KMS-11 (cell line): ENCODE data around the gene GXYLT1.

Experiments
- H2AFZ ChIP-seq: fragments of 200-600 bp; sonication (generic); 2 replicates; pipeline ENCODE4 v1.6.1; 2016; ENCODE audit warnings: antibody characterized with exemption, mixed run types, low read depth
- H3K27ac ChIP-seq: fragments of 200-600 bp; sonication (generic); 2 replicates; pipeline ENCODE4 v1.6.1; 2016; ENCODE audit warnings: mild to moderate bottlenecking, mixed run types
- H3K27me3 ChIP-seq: fragments of 200-600 bp; sonication (generic); 2 replicates; pipeline ENCODE4 v1.6.1; 2017; ENCODE audit warnings: mild to moderate bottlenecking, low read depth, mixed run types, moderate library complexity; ENCODE audit not compliant: insufficient read depth
- H3K36me3 ChIP-seq: fragments of 200-600 bp; sonication (generic); 2 replicates; pipeline ENCODE4 v1.6.1; 2017; ENCODE audit warnings: mild to moderate bottlenecking, mixed run types; ENCODE audit not compliant: insufficient read depth
- H3K4me1 ChIP-seq: fragments of 200-600 bp; sonication (generic); 2 replicates; pipeline ENCODE4 v1.6.1; 2016; ENCODE audit warnings: mild to moderate bottlenecking, low read depth, mixed run types; ENCODE audit not compliant: poor library complexity, severe bottlenecking
- H3K4me2 ChIP-seq: fragments of 200-600 bp; sonication (generic); 2 replicates; pipeline ENCODE4 v1.7.0; 2016; ENCODE audit warnings: mild to moderate bottlenecking, mixed run types
- H3K4me3 ChIP-seq: fragments of 200-600 bp; sonication (generic); IDR thresholded peaks from 2 replicates; pipeline ENCODE4 v1.6.1; 2017; ENCODE audit warnings: low read depth, low read length, mixed read lengths; ENCODE audit not compliant: insufficient read depth
- H3K79me2 ChIP-seq: fragments of 200-600 bp; sonication (generic); 2 replicates; pipeline ENCODE4 v1.6.1; 2016; ENCODE audit warnings: low read depth, mixed run types; ENCODE audit not compliant: insufficient read depth
- H3K9ac ChIP-seq: fragments of 200-600 bp; sonication (generic); 2 replicates; pipeline ENCODE4 v1.6.1; 2016; ENCODE audit warnings: mild to moderate bottlenecking, mixed run types
- H4K20me1 ChIP-seq: fragments of 200-600 bp; sonication (generic); 2 replicates; pipeline ENCODE4 v1.6.1; 2016; ENCODE audit warnings: mild to moderate bottlenecking, mixed run types; ENCODE audit not compliant: insufficient read depth
- TF ChIP-seq, protein P1 (sequence below): fragments of 200-600 bp; sonication (generic); conservative IDR thresholded peaks from 2 replicates; pipeline ENCODE4 v1.6.1; 2017; ENCODE audit warnings: low read depth, mild to moderate bottlenecking, antibody characterized with exemption, low read length, moderate library complexity, mixed read lengths

GXYLT1 gene

GRCh38 chr12:42135259-42135814 is 9.3 kb downstream of the GXYLT1 start:
- Histone ChIP-seq H3K79me2 (peaks cover 46% of the 10 kb centered on the region; the same call in 1 of the 2 replicates), H3K27me3 (no peaks in the 10 kb centered on the region), H3K27ac (no peak overlapping the region), H4K20me1 (no peaks in the 10 kb centered on the region), H2AFZ (no peak overlapping the region), H3K4me2 (no peak overlapping the region), H3K9ac (no peak overlapping the region), H3K36me3 (no peaks in the 10 kb centered on the region), H3K4me3 (no peak overlapping the region), H3K4me1 (no peaks in the 10 kb centered on the region)
- TF ChIP-seq, protein P1, sequence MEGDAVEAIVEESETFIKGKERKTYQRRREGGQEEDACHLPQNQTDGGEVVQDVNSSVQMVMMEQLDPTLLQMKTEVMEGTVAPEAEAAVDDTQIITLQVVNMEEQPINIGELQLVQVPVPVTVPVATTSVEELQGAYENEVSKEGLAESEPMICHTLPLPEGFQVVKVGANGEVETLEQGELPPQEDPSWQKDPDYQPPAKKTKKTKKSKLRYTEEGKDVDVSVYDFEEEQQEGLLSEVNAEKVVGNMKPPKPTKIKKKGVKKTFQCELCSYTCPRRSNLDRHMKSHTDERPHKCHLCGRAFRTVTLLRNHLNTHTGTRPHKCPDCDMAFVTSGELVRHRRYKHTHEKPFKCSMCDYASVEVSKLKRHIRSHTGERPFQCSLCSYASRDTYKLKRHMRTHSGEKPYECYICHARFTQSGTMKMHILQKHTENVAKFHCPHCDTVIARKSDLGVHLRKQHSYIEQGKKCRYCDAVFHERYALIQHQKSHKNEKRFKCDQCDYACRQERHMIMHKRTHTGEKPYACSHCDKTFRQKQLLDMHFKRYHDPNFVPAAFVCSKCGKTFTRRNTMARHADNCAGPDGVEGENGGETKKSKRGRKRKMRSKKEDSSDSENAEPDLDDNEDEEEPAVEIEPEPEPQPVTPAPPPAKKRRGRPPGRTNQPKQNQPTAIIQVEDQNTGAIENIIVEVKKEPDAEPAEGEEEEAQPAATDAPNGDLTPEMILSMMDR = no peak

- H3K36me3 ChIP-seq = no peaks in the 10 kb centered on the region
- no peak overlapping the region for H3K4me3 ChIP-seq
- H4K20me1 ChIP-seq = no peaks in the 10 kb centered on the region
- H3K27ac ChIP-seq = no peak overlapping the region
- TF ChIP-seq, protein P1 = no peak
- H3K4me2 ChIP-seq = no peak overlapping the region
- no peak overlapping the region for H2AFZ ChIP-seq
- H3K9ac ChIP-seq = no peak overlapping the region
- H3K79me2 ChIP-seq = peaks cover 16% of the 10 kb centered on the region; the same call in 1 of the 2 replicates
- H3K27me3 ChIP-seq = no peaks in the 10 kb centered on the region
- H3K4me1 ChIP-seq = peaks cover 24% of the 10 kb centered on the region
Measured at GRCh38 chr12:42130672-42131402, 13.8 kb downstream of the GXYLT1 start.

DNA sequence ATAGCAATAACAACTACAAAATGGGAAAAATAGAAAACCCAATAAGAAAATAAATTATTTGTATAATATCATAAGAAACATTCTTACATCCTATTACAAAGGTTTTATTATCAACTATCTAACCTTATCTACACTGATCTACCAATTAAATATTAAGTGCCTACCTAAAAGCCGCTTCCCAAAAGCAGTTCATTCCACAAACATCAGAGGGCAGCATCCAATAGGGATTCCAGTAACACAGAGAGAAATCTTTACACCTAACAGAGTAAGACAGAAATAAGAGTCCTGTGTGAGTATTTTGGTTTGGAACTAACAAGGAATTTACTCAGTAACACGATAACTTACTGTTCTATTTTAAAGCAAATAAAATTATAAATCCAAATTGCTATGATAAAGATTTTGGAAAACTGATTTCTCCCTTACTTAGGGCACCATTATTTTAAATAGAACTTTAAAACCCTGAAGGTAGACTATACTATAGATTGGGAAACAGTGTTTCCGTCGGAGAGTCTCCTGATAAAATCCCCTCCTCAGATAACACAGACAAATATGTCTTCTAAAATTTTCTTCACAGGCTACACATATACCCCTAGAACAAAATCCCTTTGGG is 15.0 kb downstream of the GXYLT1 start:
- H3K27me3 ChIP-seq = no peaks in the 10 kb centered on the region
- H3K9ac ChIP-seq = no peak overlapping the region
- H4K20me1 ChIP-seq = no peaks in the 10 kb centered on the region
- peaks cover 24% of the 10 kb centered on the region for H3K4me1 ChIP-seq
- peaks cover 7% of the 10 kb centered on the region; the same call in 1 of the 2 replicates for H3K79me2 ChIP-seq
- no peak overlapping the region for H3K4me2 ChIP-seq
- no peak overlapping the region for H2AFZ ChIP-seq
- no peaks in the 10 kb centered on the region for H3K36me3 ChIP-seq
- TF ChIP-seq, protein P1 = peak; percentile 59
- H3K27ac ChIP-seq = no peak overlapping the region
- H3K4me3 ChIP-seq = no peak overlapping the region

- H3K4me2 ChIP-seq = no peak overlapping the region
- no peaks in the 10 kb centered on the region for H4K20me1 ChIP-seq
- TF ChIP-seq, protein P1 = no peak
- H3K9ac ChIP-seq = no peak overlapping the region
- H3K4me1 ChIP-seq = peaks cover 24% of the 10 kb centered on the region
- peaks cover 7% of the 10 kb centered on the region; the same call in 1 of the 2 replicates for H3K79me2 ChIP-seq
- H3K36me3 ChIP-seq = no peaks in the 10 kb centered on the region
- H3K27ac ChIP-seq = no peak overlapping the region
- no peak overlapping the region for H3K4me3 ChIP-seq
- no peaks in the 10 kb centered on the region for H3K27me3 ChIP-seq
- H2AFZ ChIP-seq = no peak overlapping the region
Measured at GRCh38 chr12:42128888-42129287, 15.8 kb downstream of the GXYLT1 start.
